GM19468 (cell line): ENCODE results near the gene CFAP45.

Source experiments
- ATAC-seq: cut with Tn5 transposase; IDR thresholded peaks from one replicate; pipeline ENCODE4 v1.9.1; 2021; ENCODE audit warnings: mild to moderate bottlenecking, moderate library complexity, moderate number of reproducible peaks; ENCODE audit not compliant: unreplicated experiment; ENCODE audit errors: extremely low read depth

CFAP45 gene

DNA sequence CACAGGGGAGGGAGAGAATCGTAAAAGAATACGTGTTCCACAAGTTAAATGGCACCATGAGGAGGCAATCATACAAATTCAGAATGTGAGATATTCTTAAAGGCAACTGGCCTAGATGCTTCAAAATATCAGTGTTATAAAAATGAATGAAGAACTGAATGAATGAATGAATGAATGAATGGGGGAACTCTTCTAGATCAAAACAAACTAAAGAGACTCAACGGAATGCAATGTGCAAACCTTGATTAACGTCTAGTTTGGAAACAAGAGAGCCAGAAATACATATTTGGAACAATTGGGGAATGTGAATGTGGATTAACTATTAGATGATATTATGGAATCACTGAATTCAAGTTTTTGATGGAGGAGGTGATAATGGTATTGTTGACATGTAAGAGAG, 16.8 kb downstream of the CFAP45 start:
- ATAC-seq: no peak

DNA sequence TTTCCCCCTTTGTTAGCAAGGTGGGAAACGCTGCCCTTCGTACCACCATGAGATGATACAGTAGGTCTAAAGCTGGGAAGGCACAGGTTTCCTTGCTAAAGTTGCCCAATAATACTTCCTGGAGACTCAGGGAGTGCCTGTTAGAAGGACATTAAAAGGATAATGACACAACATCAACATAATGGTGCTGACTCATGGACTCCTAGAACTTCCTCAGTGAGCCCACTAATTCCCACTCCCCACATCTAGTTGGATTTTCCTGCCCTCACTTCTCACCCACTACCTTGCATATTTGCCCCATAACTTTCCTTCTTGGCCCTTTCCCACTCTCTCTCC, 17.5 kb downstream of the CFAP45 start:
- no peak for ATAC-seq

DNA sequence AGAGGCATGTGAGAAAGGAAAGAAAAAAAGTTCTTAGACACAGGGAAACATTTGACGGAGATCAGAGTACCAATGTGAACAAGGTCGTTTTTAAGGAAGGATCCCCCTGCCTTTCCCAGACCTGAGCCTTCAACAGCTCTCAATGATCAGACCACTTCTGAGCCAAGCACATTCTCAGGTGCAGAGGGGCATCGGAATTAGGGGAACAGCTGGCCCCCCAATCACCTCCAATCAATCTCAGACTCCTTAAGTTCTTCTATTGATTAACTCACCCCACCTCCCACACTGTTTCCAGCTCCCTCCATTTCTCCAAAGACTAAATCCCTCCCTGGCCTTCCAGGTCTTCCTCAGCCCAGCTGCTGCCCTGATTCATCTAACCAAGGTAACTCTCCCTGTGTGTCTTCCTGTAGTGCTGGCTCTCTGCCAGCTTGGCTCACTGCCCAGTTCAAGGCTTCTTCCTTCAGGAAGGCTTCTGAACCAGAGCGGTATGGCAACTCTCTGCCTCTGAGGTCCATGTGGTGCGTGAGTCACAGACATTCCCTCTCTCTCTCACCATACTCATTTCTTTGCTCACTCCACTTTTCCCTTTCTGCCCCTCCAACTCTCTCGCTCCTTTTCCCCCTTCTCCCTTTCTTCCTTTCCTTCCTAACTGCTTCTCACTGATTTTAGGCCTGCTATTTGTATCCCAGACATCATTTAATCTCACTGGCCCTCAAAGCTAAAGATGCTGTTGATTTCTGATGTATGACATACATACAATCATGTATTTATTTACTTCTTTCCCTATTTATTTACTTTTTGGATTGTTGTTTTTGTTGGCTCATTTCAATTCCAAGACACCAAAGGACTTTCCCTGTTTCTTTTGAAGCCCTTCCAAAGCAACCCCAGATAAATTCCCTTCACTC, 18.1 kb downstream of the CFAP45 start:
- ATAC-seq: no peak

DNA sequence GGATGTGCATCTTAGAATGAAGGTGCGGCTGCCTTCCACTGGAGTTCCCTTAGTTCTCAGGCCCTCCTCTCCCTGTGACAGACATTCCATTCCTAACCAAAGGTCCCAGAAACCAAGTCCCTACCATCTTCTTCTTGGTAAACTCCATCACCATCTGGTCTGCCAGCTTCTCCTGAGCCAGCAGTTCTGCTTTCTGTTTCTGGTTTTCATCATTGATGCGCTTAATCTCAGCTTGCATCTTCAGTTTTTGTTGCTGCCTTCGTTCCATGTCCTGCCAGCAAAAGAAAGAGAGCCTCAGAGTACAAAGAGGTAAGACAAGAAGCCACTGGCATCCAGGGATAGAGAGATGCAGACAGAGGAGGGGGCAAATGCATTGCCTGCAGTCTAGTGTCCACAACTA, 19.5 kb downstream of the CFAP45 start:
- ATAC-seq: no peak

DNA sequence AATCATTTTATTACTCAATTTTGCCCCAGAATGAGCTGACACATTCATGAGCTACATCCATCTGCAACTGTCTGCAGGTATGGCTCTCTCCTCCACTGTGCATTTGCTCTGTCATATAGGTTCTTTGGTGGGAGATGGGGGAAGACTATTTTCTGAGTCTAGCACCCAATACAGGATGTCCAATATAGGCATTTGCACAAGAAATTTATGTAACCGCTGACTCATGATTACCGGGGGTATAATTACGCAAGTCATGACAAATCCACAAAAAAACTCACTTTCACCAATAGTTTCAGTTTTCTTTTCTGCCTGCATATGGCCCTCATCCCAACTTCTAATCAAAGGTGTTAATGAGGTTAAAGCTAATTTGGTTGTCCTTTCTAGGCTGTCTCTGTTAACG, 20.0 kb downstream of the CFAP45 start:
- no peak for ATAC-seq

DNA sequence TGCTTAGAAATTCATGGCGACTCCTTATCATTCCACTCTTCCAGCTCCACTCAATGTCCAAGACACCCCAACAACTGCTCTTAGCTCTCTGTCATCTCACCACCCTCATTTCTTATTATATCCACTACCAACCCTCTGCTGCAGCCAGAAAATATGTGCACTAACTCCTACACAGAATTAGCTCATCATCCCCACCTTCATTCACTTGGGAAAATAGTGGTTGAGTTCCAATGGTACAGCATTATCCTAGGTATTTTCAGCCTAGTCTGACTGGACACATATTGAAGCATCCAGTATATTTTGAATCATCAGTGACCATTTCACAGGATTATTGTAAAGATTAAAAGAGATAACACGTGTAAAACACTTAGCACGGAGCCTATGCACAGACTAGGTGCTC, 20.8 kb downstream of the CFAP45 start:
- no peak for ATAC-seq

DNA sequence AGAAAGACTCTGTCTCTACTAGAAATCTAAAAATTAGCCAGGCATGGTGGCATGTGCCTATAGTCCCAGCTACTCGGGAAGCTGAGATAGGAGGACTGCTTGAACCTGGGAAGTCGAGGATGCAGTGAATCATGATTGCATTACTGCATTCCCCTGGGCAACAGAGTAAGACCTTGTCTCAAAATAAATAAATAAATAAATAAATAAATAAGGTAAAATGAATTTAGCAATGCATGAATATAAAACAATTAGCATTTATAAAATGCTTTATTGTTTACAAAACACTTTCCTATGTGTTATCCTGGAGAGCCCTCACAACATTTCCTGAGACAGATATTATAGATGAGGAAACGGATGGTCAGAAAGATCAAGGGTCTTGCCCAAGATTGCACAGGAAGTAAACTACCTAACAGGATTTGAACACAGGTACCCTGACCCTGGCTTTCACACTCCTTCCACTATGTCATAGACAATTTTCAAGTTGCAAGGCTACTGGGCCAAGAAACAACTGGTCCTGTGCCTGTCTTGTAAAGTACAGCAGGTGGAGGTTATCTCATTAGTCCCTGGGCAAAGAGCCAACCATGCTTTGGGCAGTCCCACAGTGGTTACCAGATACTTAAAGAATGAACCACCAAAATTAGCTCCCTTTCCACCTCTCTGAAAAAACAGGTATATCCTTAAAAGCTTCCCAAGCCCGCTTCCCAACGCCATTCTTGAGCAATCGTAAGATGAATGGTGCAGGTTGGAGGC, 22.1 kb downstream of the CFAP45 start:
- no peak for ATAC-seq

DNA sequence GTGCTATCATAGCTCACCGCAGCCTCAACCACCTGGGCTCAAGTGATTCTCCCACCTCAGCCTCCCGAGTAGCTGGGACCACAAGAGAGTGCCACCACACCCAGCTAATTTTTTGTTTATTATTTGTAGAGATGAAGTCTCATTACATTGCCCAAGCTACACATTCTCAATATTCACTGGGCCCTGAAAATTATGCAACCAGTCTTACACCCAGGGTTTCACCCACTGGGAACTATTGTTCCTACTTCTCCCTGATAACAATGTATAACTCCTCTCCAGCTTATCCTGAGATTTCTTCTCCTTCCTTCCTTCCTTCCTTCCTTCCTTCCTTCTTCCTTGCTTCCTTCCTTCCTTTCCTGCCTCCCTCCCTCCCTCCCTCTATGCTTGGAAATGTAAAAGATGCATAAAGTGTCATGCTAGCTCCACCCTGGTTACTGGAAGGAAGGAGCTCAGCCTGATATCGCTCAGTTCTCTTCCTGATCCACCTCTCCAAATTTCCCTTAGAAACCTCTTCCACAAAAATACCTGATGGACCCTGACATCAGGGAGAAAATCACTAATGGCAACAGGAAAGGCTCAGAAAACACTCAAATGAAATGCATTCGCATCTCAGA, 26.3 kb downstream of the CFAP45 start:
- ATAC-seq: no peak

DNA sequence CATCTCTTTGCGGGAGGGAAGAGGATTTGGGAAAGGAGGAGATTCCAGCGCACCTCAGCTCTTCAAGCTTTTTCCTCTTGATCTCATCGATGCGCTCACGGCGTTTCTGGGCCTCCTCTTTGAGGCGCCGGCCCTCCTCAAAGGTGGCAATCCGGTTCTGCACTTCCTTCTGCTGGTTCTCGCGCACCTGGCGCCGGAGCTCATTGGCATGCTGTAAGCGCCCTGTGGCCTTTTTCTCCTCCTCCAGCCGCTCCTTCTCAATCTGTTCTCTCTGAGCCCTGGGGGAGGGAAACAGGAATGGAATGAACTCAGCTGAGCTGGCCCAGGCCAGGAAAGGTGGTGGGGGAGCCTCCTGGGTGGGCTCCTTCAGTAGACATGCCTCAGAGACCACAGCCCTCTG, 27.1 kb downstream of the CFAP45 start:
- no peak for ATAC-seq

DNA sequence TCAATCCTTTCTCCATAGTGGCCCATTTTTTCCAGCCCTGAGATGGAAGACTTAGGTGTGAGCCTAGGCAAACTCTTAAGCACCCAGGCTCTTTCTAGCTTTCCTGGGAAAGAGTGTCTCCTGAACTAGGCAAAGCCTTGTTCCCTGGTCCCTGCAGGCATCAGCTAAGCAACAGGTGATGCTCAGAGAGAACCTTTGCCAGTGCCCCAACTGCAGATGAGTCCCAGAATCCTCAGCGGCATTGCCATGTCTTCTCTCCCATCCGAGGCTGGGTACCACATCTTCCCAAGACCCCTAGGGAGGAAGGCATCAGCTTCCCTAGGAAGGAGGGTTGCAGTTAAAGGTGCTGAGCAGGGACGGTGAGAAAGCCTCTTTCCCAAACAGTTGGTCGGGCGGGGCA, 29.3 kb downstream of the CFAP45 start:
- no peak for ATAC-seq

DNA sequence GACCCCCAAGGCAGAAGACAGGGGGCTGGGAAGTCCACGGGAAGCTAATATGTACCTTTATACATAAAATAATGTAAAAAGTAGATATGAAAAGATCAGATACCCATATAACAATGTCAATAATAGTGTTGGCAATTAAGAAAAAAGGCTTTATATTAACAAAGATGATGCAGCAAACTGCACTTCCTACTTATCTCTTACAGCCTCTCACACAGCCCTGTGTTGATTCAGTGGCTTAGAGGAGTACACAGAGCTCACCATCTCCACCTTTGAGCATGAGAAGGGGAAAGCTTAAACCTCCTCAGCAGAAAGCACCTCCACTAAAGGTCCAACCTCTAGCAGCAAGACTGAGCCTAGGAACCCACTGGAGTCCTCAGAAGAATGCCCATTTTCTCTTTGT, 30.4 kb downstream of the CFAP45 start:
- no peak for ATAC-seq

DNA sequence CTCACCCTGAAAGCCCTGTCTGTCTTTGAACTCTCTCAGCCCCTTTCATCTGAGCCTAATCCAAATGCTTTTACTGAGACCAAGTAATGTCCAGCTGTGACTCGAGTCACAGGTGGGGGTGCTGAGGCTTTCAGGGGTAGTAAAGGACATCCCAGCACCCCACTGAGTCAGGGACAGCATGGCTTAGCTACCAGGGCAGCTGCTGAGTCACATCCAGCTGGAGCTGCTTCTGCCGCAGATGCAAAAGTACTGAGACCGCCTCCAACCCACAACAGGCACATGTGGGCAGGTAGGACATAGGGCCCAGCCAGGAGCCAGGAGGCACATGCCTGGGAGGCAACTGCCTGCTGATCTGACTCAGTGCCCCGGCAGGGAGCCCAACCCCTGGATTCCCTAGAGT, 30.8 kb downstream of the CFAP45 start:
- ATAC-seq: no peak

DNA sequence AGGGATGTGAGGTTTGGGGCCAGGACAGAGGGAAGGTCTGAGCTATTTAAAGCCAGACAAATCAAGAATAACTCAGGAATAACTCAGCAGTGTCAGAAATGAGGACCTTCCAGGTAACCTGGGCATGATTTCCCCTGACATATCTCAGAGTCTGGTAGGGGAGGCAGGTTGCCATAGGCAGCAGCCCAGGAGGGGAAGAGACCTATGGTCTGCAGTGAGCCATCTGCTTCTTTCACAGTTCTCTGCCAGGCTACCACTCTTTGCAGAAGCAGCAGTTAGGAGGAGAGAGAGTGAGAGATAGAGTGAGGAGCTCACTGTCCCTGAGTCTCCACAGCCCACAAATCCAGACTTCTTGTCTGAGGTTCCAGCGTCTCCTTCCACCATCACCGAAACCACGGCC, 31.2 kb downstream of the CFAP45 start:
- no peak for ATAC-seq

DNA sequence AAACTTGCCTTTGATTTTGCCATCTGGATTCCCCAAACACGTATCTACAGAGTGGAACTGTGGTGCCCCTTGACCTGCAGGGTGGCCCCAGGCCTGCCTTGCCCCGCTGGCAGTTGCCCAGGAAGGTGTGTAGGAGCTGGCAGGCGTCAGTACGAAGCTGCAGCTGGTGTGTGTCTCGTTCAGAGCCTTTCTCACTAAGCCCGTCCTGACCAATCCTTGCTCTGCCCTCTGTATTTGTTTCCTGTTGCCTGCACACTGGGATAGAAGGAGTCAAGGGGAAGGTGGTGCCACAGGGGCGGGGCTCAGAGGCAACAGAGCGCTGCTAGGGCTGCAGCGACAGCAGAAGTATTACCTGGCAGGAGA, 32.3 kb downstream of the CFAP45 start:
- no peak for ATAC-seq

DNA sequence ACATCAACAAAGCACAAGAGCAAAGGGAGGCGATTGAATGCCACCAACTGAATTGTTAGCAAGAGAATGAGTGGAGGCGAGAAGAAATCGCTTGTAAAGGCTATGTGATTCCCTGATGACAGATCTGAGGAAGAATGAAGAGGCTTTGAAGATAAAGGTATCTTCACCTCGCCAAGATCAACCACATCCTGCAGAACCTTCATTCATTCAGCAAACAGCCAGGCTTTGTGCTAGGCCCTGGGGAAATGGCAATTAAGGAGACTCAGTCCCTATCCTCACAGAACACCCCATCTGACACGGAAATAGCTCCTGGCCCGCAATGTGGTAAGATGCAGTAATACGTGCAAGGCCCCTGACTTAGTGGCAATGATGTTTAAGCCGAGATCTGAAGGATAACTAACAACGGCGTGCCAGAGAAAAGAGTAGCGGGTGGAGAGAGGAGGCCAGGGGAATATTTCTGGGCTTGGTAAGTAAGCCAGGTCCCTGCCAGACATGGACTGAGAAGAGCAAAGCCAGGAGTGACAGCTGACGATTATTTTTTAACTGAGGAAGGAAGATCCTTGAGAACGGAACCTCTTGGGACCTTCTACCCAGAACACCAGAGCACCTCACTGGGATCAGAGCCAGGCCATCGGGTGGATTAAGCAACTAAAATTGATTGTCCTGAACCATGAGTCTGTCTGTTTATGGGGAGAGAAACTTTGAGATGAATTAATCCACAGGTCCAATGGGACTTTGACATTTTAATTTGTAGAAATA, 32.9 kb downstream of the CFAP45 start:
- ATAC-seq: no peak

DNA sequence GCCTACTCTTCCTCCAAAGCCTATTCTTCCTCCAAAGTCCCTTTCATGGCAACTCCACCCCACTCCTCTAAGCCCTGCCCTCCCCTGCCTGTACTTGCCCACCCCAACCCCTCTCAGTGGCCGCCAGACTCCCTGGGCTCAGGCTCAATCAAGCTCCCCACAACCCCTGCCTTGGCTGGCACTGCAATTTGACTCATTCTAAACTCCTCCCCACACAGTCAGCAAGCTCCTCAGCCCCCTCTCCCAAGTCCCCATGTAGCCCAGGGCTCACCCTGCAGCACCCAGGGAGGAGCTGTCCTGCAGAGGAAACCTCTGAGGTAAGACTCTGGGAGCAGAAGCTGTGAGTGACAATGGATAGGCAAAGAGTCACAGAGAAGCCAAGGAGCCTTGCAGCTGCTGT, 33.9 kb downstream of the CFAP45 start:
- ATAC-seq: no peak

DNA sequence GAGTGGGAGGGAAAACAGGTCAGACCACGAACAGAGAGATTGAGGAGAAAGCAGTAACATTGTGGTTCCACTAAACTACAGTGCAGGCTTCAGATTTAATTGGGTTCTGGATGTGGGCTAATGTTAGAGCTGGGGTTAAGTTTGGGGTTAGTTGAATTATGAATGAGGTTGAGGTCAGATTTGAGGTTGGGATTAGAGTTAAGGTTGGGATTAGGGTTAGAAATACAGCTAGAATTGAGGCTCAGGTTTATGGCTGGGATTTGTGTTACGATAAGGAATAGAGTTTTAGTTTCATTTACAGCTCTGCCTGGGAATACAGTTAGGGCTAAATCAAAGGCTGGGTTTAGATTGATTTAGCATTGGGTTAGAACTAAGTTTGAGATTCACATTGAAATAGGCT, 35.7 kb downstream of the CFAP45 start:
- ATAC-seq: no peak

DNA sequence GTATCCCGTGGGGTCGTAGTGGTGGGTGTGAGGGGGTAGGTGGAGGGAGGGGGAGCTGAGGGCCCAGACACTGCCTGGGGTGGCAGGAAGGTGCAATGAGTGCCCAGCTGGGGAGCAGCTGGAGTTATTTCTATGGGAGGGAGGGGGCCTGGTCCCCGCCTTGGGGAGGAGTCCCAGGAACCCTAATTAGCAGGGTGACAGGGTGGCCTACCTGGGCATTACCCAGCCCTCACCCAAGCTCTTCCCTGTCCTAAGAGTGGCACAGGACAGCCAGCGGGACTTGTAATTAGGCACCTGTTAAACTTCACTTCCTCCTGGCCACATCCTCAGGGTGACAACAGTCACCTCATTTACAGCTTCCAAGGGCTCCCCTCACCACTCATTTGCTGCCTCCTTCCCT, 37.4 kb downstream of the CFAP45 start, which contains the start of gene VSIG8:
VSIG8 (minus strand) TSS at position 101 of the 400 bp plus-strand sequence. CDS start 136 bp downstream, outside the sequence.
- ATAC-seq: no peak

DNA sequence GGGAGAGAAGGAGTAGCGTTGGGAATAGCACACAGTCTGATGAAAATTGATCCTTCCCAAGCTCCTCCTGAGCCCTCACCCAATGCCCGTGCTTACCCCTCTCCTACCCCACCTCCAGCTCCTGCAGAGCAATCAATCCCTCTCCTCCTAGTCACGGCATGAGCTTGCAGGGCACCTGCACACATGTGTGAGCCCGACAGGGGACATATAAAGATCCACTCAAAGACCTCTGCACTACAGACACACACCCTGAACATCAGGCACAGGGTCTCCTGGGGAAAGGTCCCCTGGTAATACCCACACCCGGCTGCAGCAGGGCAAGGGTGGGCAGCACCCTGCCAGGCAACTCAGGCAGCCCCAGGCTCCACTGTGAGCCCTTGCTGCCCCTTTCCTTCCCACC, 37.9 kb downstream of the CFAP45 start:
- no peak for ATAC-seq

DNA sequence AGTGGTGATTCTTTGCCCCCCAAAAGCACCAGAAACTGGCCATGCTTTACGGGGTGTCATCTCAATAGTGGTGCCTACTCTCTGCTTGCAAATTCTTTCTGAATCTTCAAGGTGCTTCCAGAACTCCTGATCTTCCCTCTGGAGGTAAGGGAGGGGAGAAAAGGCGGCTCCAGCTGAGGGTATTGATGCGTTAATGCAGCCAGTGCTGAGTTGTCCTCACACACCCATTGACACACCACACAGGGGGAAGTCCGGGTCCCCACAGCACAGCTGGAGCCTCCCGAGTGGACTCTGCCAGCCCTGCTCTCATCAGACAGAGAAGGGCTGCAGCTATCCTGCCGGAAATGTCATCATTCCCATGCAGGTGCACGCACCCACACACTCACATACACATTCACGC, 38.7 kb downstream of the CFAP45 start:
- ATAC-seq: no peak

DNA sequence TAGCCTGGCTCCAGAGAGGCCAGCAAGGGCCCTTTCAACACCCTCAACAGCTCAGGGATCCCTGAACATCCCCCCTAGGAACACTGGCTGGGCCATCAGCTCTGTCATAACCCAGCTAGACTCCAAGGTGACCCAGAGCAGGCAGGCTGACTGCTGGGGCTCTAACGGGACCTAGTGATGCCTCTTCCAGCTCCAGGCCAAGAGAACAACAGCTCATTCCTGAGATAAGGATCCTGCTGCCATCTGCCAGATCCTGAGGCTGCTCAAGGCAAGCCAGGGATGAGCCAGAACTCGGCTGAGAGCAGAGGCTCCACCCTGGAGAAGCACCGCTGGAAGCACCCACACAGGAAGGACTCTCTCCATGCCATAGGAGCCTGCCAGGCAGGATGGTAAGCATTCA, 39.5 kb downstream of the CFAP45 start:
- no peak for ATAC-seq
